Measurements from ENCODE around the gene SH2B3.

Gene SH2B3

DNA sequence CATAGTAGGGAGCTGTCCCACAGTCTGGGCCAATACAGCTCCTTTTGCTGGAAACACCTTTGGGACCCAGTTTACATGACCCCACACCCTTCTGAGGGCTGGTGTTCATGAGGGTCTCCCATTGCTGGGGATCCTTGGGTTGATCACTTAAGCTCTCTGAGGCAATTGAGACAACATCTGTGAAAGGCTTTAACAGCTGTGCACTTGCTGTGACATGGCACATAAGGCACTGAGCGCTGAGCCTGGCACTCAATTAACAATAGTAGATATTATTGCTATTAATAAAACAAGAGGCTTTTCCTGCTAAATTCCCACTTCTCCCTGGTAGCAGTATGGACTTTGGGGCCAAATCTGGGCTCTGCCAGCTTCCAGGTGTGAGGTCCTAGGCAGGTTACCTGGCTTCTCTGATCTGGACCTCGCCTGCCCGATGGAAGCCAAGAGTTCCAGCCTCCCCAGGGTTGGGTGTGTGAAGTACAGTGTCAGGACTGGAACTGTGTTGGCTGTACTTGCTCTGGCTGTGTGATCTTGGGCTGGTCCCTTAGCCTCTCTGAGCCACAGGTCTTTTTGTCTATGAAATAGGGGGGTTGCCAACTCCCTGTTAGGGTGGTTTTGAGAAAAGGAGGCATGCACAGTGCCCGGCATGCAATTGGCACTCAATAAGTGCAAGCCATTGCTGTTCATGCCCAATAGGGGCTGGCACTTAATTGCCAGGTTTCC lies 3.1 kb downstream of the SH2B3 start:
- H3K4me3 ChIP-seq (ENCODE audit: low read depth, low read length): no peak overlapping the region

DNA sequence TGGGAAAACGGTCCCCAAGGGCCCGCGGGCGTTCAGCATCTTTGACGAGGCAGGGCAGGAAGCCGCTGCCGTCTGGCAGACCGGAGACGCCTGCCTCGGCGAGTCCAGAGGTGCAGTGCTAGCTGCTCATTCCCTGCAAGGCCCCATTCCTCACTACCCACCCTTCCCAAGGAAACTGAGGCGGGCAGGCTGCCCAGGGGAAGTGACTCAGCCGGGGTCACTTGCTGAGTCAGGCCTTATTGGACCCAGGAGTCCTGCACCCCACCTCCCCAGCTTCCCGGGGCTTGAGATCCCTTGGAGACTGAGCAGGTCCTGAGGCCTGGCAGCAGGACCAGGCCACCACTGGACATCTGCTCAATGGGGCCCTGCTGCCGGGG lies 3.7 kb downstream of the SH2B3 start:
- no peak overlapping the region for H3K4me3 ChIP-seq (ENCODE audit: low read depth, low read length)

DNA sequence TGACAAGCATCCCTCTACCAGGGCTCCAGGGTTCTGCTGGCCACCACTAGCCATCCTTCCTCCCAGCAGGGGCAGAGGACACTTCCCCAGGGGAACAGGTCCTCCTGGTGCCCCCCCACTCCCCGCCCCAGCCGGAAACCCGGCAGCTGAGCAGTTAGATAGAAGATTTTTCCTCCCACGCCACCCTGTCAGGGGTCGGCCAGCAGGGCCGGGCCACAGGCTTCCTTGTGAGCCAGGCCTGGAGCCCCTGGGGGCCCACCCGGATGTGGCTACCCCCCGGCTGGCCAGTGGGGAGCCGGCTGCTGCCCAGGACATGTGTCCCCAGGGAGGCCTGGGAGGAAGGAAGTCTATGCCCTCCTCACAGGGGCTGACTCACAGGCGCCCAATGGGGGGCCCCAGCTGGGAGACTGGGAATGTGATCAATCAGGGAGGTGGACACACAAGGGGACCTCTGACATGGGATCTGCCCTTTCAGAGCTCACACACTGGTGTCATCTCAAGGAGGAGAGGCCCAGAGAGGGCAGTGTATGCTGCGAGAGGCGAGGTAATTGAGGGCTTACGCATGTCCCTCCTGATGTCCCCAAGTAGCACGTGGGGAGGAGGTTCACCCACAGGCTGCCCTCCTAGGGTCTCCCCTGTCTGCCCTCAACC lies 4.2 kb downstream of the SH2B3 start:
- no peak overlapping the region for H3K4me3 ChIP-seq (ENCODE audit: low read depth, low read length)

DNA sequence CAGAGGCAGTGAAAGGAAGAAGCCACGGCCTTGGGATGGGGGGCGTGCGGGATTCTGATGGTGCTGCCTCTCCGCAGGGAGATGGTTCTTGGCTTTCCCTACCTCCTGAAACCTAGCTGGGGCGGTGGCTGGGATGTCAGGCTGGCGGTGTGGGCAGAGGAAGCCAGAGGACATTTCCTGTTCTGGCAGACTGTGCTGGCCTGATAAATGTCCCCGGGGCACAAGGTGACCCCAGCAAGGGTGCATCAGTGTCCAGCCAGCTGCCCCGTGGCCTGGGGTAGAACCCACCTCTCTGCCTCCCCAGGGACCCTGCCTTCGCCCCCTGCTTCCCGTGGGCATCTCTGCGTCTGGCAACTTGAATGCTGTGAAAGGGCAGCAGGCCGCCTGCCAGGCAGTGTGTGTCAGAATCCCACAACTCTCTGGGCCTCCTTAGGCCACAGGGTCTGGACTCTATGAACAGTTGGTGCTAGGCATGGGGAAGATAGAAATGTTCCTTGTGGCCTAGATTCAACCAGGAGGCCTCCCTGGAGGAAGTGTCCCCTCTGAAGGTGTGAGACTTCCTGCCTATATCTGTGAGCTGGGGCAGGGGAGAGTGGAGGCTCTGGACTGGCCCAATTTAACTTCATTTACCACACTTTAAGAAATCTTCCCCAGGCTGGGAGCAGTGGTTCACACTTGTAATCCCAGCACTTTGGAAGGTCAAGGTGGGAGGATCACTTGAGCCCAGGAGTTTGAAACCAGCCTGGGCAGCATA lies 4.9 kb downstream of the SH2B3 start:
- H3K4me3 ChIP-seq (ENCODE audit: low read depth, low read length): no peak overlapping the region

DNA sequence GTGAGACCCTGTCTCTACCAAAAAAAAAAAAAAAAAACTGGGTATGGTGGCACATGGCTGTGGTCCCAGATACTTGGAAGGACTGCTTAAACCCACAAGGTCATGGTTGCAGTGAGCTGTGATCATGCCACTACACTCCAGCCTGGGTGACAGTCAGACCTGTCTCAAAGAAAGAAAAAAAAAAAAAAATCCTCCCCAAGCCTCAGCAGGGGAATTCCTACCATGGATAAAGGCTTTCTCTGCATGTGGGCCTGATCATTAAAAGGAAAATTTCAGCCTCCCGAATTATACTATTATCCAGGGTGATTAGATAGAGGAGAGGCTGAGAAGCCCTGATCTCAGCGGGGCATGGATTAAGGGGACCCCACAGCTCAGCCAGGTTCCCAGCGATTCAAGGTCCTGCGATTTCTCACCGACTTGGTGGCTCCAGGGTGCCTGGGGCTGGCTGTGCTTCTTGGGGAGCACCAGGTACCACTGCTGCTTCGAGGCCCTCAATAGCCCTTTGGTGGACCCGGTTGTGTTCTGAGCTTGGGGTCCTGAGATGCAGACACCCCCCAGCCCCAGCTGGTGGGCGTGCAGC lies 5.6 kb downstream of the SH2B3 start:
- H3K4me3 ChIP-seq (ENCODE audit: low read depth, low read length): no peak overlapping the region

DNA sequence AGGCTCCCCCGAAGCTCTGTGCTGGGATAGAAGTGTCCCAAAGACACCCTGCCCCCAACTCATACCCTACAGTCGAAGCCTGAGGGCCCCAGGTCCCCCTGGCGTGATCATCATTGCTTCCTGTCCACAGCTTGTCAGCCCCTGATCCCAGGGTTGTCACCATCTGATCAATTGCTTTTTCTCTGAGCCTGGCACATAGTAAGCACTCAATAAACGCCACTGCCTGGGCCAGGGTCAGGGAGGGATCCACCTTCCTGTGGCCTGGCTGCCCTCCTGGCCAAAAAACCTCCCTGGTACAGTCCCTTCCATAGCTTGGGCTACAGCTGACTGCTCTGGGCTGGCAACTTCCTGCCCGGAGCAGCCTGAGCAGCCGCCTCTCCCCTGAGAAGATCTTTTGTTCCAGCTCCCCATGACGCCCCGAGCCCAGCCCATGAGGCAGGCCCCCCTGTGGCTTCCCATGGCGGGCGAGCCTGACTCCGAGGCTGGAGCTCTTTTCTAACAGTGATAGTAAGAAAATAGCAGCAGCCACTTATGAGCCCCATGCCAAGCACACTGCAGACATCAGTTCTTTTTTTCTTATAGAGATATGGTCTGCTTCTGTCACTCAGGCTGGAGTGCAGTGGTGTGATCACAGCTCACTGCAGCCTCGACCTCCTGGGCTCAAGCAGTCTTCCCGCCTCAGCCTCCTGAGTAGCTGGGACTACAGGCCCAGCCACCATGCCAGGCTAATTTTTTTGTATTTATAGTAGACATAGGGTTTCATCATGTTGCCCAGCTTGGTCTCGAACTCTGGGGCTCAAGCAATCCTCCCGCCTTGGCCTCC lies 6.5 kb downstream of the SH2B3 start:
- no peak overlapping the region for H3K4me3 ChIP-seq (ENCODE audit: low read depth, low read length)

DNA sequence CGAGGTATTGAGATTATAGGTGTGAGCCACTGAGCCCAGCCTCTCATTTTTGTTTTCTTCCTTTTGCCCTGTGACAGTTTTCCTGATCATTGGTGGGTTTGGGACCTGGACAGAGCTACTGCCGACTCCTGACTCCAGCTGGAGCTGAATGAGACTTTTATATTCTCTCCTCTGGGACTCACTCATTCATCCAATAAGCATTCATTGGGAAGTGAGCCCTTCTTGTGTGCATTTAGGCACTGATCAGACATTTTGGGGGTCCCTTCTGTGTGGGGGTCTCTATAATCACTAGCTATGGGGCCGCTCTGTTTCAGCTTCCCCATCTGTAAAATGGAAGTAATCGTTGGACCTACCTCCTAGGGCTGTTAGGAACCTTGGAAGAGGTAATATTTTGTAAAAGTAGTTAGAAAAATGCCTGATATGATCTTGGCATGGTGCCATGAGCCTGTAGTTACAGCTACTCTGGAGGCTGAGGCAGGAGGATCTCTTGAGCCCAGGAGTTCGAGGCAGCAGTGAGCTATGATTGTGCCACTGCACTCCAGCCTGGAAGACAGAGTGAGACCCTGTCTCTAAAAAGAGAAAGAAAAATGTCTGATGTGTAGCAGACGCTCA lies 7.2 kb downstream of the SH2B3 start:
- no peak overlapping the region for H3K4me3 ChIP-seq (ENCODE audit: low read depth, low read length)

DNA sequence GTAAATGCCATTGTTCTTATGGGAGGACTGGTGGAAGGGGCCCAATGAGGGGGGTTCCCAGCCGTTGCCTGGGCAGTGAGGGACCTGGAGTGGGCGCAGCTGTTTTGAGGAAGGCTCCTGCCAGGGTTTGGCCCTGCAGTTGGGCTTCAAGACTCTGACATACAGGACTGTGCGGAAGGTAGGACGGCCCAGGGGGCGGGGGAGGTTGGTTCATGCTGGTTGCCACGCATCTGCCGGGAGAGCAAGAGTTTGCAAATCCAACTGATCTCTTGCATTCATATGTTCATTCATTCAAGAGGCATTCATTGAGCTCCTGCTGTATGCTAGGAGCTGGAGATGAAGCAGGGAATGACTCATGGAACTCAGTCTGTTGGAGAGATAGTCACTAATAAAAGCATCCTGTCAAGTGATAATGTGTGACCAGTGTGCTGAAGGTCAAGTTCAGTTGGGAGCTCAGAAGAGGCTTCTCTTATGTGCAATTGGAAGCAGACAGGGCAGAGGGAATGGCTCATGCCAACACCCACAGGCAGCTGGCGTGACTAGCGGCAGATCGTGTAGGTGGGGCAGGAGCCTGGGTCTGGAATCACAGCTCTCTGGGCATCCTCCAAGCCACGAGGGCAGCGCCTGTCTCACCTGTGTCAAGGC lies 7.8 kb downstream of the SH2B3 start:
- H3K4me3 ChIP-seq (ENCODE audit: low read depth, low read length): no peak overlapping the region

DNA sequence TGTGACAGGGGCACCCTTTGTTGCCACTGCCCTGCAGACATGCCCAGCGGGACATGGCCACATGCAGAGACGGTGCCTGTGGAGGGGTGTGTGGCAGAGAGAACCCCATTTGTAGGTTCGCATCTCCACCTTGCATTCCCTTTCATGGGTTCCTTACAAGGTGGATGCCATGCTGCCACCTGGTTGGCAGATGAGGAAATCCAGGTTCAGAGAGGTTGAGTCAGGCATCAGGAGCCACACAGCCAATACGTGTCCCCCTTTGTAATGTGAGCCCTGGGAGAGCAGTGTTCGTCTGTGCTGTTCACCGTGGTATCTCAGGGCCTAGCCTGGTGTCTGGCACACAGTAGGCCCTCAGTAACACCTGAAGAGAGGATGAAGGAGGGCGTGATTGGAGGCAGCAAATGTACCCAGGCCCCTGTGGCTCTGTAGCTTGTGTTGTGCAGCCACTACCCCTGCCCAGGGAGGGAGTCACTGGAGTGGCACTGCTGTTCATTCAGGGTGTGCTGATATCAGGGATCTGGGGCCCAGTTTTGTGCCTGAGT lies 9.1 kb downstream of the SH2B3 start:
- H3K4me3 ChIP-seq (ENCODE audit: low read depth, low read length): no peak overlapping the region

DNA sequence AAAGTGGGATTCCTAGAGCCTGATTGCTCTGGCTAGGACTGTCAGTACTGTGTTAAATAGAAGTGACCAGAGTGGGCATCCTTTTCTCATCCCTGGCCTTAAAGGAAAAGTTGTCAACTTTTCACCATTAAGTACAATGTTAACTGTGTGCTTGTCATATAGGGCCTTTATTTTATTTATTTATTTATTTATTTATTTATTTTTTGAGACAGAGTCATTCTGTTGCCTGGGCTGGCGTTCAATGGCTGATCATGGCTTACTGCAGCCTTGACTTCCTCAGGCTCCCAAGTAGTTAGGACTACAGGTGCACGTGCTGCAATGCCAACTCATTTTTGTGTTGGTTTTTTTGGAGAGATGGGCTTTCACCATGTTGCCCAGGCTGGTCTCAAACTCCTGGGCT lies 11.6 kb downstream of the SH2B3 start:
- no peak overlapping the region for H3K4me3 ChIP-seq (ENCODE audit: low read depth, low read length)

DNA sequence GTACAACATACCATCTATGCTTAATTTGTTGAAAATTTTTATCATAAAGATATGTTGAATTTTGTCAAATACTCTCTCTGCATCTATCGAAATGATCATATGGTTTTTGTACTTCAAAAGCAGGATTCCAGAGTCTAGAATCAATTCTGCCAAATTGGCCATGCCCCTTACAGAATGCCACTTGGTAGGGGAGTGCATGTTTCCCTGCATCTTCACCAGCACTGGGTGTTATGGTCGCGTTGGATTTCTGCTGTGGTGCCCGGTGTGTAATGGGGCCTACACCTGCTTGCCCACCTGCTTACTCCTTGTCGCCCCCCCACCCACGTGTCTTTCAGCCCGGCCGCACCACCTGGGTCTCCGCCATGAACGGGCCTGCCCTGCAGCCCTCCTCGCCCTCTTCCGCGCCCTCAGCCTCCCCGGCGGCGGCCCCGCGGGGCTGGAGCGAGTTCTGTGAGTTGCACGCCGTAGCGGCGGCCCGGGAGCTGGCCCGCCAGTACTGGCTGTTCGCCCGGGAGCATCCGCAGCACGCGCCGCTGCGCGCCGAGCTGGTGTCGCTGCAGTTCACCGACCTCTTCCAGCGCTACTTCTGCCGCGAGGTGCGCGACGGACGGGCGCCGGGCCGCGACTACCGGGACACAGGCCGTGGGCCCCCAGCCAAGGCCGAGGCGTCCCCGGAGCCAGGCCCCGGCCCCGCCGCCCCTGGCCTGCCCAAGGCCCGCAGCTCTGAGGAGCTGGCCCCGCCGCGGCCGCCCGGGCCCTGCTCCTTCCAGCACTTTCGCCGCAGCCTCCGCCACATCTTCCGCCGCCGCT lies 12.3 kb downstream of the SH2B3 start:
- H3K4me3 ChIP-seq (ENCODE audit: low read depth, low read length): no peak overlapping the region

DNA sequence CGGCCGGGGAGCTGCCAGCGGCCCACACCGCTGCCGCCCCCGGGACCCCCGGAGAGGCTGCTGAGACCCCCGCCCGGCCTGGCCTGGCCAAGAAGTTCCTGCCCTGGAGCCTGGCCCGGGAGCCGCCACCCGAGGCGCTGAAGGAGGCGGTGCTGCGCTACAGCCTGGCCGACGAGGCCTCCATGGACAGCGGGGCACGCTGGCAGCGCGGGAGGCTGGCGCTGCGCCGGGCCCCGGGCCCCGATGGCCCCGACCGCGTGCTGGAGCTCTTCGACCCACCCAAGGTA lies 12.8 kb downstream of the SH2B3 start:
- no peak overlapping the region for H3K4me3 ChIP-seq (ENCODE audit: low read depth, low read length)

DNA sequence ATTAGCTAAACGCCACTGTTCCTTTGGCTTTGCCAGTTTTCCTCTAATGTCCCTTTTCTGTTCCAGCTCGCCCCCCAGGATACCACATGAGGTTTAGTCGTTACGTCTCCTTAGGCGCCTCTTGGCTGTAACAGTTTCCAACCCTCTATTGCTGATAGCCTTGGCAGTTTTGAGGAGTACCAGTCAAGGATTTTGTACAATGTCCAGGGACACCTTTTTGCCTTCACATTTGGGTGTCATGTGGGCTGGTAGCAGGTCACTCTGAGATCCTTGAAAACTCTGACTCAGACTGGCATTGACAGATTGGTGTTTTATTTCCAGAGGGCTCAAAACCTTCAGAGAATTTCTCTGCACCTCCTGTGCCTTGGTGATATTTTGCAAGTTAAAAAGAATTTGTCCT lies 14.1 kb downstream of the SH2B3 start:
- H3K4me3 ChIP-seq (ENCODE audit: low read depth, low read length): no peak overlapping the region

DNA sequence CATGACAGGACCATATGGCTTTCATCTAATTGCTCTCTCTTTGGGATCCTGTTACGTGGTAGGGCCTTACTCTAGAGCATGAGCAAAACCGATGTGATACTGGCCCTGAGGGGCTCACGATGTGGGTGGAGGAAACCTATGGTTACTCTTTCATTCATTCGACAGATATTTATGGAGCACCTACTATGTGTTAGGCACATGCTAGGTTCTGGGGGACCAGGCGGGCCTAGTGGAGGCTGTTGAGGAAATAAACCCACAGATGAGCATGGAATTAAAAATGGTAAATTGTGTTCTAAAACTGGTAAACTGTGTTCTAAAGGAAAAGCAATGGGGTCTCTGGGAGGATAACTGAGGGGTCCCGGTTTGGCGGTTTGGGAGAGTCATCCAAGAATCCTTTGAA lies 14.8 kb downstream of the SH2B3 start:
- no peak overlapping the region for H3K4me3 ChIP-seq (ENCODE audit: low read depth, low read length)

DNA sequence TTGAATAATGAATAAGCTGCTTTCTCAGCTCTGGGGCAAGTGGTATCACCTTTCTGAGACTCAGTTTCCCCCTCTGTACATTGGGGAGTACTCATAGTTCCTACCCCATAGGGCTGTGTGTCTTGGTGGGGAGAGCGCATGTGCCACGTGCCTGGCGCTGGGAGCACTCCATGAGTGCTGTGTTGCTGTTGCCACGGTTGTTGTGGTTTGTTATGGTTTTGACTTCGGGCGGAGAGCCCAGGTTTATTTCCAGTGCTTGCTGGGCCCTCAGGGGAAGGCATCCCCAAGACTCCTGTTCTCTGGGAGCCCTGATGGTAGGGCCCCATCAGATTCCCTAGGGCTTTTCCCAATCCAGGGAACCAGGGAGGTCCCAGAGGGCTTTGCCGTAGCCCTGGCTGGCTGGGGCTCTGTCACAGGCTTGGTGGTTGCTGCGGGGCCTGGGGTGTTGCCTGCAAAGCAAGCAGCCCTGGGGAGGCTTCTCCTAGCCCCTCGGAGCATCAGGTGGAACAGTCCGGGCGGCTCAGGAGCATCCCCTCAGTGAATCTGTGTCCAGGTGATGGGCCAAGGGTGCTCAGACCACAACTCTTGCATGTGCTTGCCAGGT lies 18.6 kb downstream of the SH2B3 start:
- no peak overlapping the region for H3K4me3 ChIP-seq (ENCODE audit: low read depth, low read length)

DNA sequence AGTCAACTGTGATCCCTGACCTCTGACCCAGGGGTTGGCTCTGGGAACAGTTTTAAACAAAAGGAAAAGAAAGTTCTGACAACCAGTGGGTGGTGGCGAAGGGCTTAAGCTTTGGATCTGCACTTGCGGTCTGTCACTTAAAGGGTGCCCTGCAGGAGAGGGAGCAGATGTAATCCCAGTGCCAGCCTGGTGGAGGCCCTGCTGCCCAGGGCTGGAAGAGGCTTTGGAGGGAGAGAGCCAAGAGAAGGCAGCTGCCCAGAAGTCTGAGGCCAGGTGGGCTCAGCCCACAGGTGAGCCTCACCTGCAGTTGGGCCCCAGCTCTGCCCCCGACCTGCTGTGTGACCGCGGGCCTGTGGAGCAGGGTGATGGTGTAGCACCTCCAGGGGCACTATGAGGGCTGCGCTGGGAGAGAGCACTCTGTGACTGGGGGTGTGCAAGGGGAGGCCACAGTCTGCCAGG lies 19.1 kb downstream of the SH2B3 start:
- H3K4me3 ChIP-seq (ENCODE audit: low read depth, low read length): no peak overlapping the region

DNA sequence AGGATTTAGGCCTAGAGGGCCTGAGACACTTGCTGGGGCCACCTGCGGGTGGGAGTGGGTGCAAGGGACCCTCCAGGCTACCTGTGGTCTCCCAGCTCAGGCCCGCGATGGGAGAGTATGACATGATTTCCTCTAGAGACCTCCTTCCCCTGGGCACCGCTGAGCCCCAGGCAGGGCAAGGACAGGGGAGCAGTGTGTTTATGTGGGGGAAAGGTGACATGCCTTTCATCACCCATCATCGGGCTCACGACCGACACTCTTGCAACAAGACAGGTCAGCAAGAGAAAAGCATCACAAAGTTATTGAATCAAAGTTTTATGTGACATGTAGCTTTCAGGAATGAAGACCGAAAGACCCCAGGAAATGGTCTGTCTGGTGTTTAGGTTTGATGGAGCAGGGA lies 19.9 kb downstream of the SH2B3 start:
- H3K4me3 ChIP-seq (ENCODE audit: low read depth, low read length): no peak overlapping the region

DNA sequence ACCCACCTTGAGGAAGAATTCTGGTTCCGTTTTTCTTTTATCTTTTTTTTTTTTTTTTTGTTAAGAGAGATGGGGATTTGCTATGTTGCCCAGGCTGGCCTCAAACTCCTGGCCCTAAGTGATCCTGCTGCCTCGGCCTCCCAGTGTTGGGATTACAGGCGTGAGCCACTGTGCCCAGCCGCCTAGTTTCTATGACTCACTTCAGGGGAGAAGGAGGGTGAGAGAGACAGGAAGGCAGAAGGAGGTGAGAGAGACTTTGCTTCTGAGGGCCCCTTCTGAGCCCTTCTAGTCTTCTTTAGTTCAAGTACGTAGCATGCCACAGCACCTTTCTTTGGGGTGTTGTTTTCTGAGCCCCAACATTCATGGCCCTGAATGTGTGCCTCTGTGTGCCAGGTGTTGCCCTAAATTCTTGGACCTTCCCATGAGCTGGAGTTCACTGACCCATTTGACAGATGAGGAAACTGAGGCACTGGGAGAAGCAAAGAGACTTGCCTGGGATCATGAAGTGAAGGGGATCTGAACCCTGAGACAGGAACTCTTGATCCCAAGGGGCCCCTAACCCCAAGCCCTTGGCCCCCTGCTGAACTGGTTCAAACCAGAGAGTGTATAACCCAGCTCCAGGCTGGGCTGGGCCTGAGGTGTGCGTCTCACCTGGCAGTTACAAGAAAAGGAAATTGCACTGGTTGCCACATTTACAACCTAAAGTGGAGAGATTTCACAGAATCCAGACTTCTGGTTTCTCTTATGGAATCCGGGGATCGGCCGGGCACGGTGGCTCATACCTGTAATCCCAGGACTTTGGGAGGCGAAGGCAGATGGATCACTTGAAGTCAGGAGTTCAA lies 20.8 kb downstream of the SH2B3 start:
- no peak overlapping the region for H3K4me3 ChIP-seq (ENCODE audit: low read depth, low read length)

Measured in iPS-11a (cell line).